H1 (cell line): ENCODE results near the gene SLC25A17. TPM values are rescaled to one million over a fixed set of nuclear protein-coding genes. Genes with fewer than 3 reads are reported as not detected.

Experiments used
- CTCF ChIA-PET: fragments of 300-600 bp; sonication (Branson Sonifier 250); formaldehyde crosslinking; loops from one replicate; lab custom pipeline; 2021; ENCODE audit not compliant: partially characterized antibody; lab: Charles Lee
- POLR2A ChIA-PET: fragments of 300-600 bp; sonication (Branson Sonifier 250); formaldehyde crosslinking; loops from one replicate; lab custom pipeline; 2021; ENCODE audit warnings: inconsistent platforms; ENCODE audit not compliant: partially characterized antibody; lab: Charles Lee
- DNase-seq, 2 experiments: peaks; one replicate each; pipeline versions ENCODE4 v3.0.0 to v3.0.0-alpha.2; 2010 to 2022; ENCODE audit warnings: low spot score in 2 of 2, low read depth in 1 of 2, mixed read lengths in 1 of 2
- FAIRE-seq: peaks from 2 replicates; lab custom pipeline; 2011; peaks lifted over from hg19 to GRCh38; lab: Jason Lieb, UNC
- H2AFZ ChIP-seq: 2 replicates; pipeline ENCODE4 v1.8.1; 2012; ENCODE audit warnings: low read length, inconsistent platforms
- H2AK5ac ChIP-seq: 2 replicates; pipeline ENCODE4 v1.6.1; 2013; ENCODE audit warnings: low read depth, low read length
- H2BK120ac ChIP-seq: replicated peaks from 2 replicates; pipeline ENCODE3; 2013; ENCODE audit warnings: low read depth, low read length, inconsistent platforms
- H2BK12ac ChIP-seq: 2 replicates; pipeline ENCODE4 v1.6.1; 2013; ENCODE audit warnings: low read depth, low read length
- H2BK15ac ChIP-seq: 2 replicates; pipeline ENCODE4 v1.6.1; 2013; ENCODE audit warnings: low read length
- H2BK20ac ChIP-seq: 2 replicates; pipeline ENCODE4 v1.6.1; 2013; ENCODE audit warnings: low read length
- H2BK5ac ChIP-seq: 2 replicates; pipeline ENCODE4 v1.6.1; 2013; ENCODE audit warnings: low read depth, low read length
- H3K14ac ChIP-seq: 2 replicates; pipeline ENCODE4 v1.6.1; 2013; ENCODE audit warnings: inconsistent platforms; ENCODE audit not compliant: insufficient read length
- H3K18ac ChIP-seq: 2 replicates; pipeline ENCODE4 v1.6.1; 2013; ENCODE audit warnings: low read length; ENCODE audit errors: extremely low read depth
- H3K23ac ChIP-seq: 2 replicates; pipeline ENCODE4 v1.6.1; 2013; ENCODE audit warnings: inconsistent platforms; ENCODE audit not compliant: insufficient read length
- H3K23me2 ChIP-seq: 2 replicates; pipeline ENCODE4 v1.6.1; 2013; ENCODE audit warnings: low read depth, low read length
- H3K27ac ChIP-seq: 2 replicates; pipeline ENCODE4 v1.6.1; 2011; ENCODE audit warnings: low read depth, low read length, inconsistent platforms
- H3K27me3 ChIP-seq, 4 experiments: replicated peaks in 1 of 4; 1 replicate in 1 of 4; 2 replicates in 3 of 4; pipeline versions ENCODE4 v1.6.1 to v1.8.1; 2011 to 2013; ENCODE audit warnings: low read length in 3 of 4, mild to moderate bottlenecking in 3 of 4, inconsistent platforms in 2 of 4, mixed read lengths in 2 of 4, moderate library complexity in 1 of 4; ENCODE audit not compliant: control insufficient read depth in 3 of 4, insufficient read depth in 3 of 4; ENCODE audit errors: extremely low read depth in 1 of 4
- H3K36me3 ChIP-seq, 4 experiments: 2 replicates each; pipeline versions ENCODE4 v1.6.1 to v1.8.1; 2011 to 2013; ENCODE audit warnings: mild to moderate bottlenecking in 4 of 4, low read length in 3 of 4, moderate library complexity in 2 of 4, control low read depth in 1 of 4, inconsistent platforms in 1 of 4; ENCODE audit not compliant: insufficient read depth in 4 of 4, control insufficient read depth in 2 of 4
- H3K4ac ChIP-seq: replicated peaks from 2 replicates; pipeline ENCODE3; 2013; ENCODE audit warnings: low read length, low read depth, mixed read lengths, inconsistent platforms; ENCODE audit not compliant: insufficient read length
- H3K4me1 ChIP-seq, 4 experiments: replicated peaks in 1 of 4; 1 replicate in 1 of 4; 2 replicates in 3 of 4; pipeline versions ENCODE4 v1.6.1 to v1.8.1; 2011 to 2013; ENCODE audit warnings: low read length in 3 of 4, inconsistent platforms in 2 of 4, mixed read lengths in 1 of 4; ENCODE audit not compliant: insufficient read depth in 4 of 4, control insufficient read depth in 3 of 4
- H3K4me2 ChIP-seq, 2 experiments: 2 replicates each; pipeline versions ENCODE4 v1.6.1 to v1.8.1; 2011 to 2013; ENCODE audit warnings: low read depth in 2 of 2, low read length in 2 of 2, control low read depth in 1 of 2, inconsistent platforms in 1 of 2, mild to moderate bottlenecking in 1 of 2; ENCODE audit not compliant: insufficient read depth in 1 of 2
- H3K4me3 ChIP-seq, 4 experiments: fragments of 200-600, 300-600 bp in 1 of 4; sonication (generic), shearing (Covaris generic), sonication (Bioruptor Twin) in 1 of 4; 2 replicates each; pipeline versions ENCODE4 v1.5.1 to v1.8.1; 2011 to 2016; ENCODE audit warnings: low read length in 4 of 4, low read depth in 3 of 4, control low read depth in 2 of 4, inconsistent platforms in 2 of 4, mild to moderate bottlenecking in 2 of 4, mixed read lengths in 1 of 4, moderate library complexity in 1 of 4; ENCODE audit not compliant: insufficient read depth in 2 of 4; ENCODE audit errors: extremely low read depth in 1 of 4
- H3K56ac ChIP-seq: replicated peaks from 2 replicates; pipeline ENCODE3; 2013; ENCODE audit warnings: low read depth, mild to moderate bottlenecking, mixed read lengths, low read length, inconsistent platforms; ENCODE audit not compliant: insufficient read length
- H3K79me1 ChIP-seq: 2 replicates; pipeline ENCODE4 v1.6.1; 2013; ENCODE audit warnings: low read depth, low read length, control low read depth
- H3K79me2 ChIP-seq, 2 experiments: 2 replicates each; pipeline versions ENCODE4 v1.6.1 to v1.8.1; 2012 to 2013; ENCODE audit warnings: low read length in 2 of 2, mild to moderate bottlenecking in 2 of 2, inconsistent platforms in 1 of 2; ENCODE audit not compliant: insufficient read depth in 2 of 2, control insufficient read depth in 1 of 2
- H3K9ac ChIP-seq, 4 experiments: replicated peaks in 1 of 4; 1 replicate in 1 of 4; 2 replicates in 3 of 4; pipeline versions ENCODE4 v1.6.1 to v1.8.1; 2011 to 2013; ENCODE audit warnings: low read depth in 3 of 4, low read length in 3 of 4, control low read depth in 2 of 4, mild to moderate bottlenecking in 2 of 4, moderate library complexity in 2 of 4, inconsistent platforms in 1 of 4; ENCODE audit errors: extremely low read depth in 1 of 4
- H3K9me3 ChIP-seq, 2 experiments: 2 replicates each; pipeline versions ENCODE4 v1.6.1 to v1.8.1; 2012 to 2013; ENCODE audit warnings: mild to moderate bottlenecking in 2 of 2, moderate library complexity in 2 of 2, control low read depth in 1 of 2, inconsistent platforms in 1 of 2, low read depth in 1 of 2, low read length in 1 of 2, mixed read lengths in 1 of 2; ENCODE audit not compliant: insufficient read depth in 2 of 2
- H4K20me1 ChIP-seq, 2 experiments: replicated peaks in 1 of 2; 2 replicates each; pipeline versions ENCODE3 to v1.8.1; 2011 to 2013; ENCODE audit warnings: inconsistent platforms in 2 of 2, low read length in 2 of 2, mild to moderate bottlenecking in 1 of 2; ENCODE audit not compliant: insufficient read depth in 2 of 2, control insufficient read depth in 1 of 2
- H4K5ac ChIP-seq: 2 replicates; pipeline ENCODE4 v1.6.1; 2013; ENCODE audit warnings: low read length, low read depth, mixed read lengths, inconsistent platforms; ENCODE audit not compliant: insufficient read length
- H4K8ac ChIP-seq: 2 replicates; pipeline ENCODE4 v1.8.0; 2013; ENCODE audit warnings: mild to moderate bottlenecking, moderate library complexity, low read length, inconsistent platforms; ENCODE audit not compliant: insufficient read depth; ENCODE audit errors: extremely low read depth
- H4K91ac ChIP-seq: replicated peaks from 2 replicates; pipeline ENCODE3; 2013; ENCODE audit warnings: low read length, mixed read lengths, inconsistent platforms; ENCODE audit not compliant: insufficient read length
- E2F6 ChIP-seq: IDR thresholded peaks from 2 replicates; pipeline ENCODE4 v1.6.1; 2012; ENCODE audit warnings: inconsistent platforms
- FOSL1 ChIP-seq: IDR thresholded peaks from 2 replicates; pipeline ENCODE4 v1.6.1; 2011; ENCODE audit warnings: mild to moderate bottlenecking, low read depth, low read length, moderate library complexity; ENCODE audit not compliant: insufficient read depth
- JUND ChIP-seq: IDR thresholded peaks from 2 replicates; pipeline ENCODE4 v1.6.1; 2011; ENCODE audit warnings: mild to moderate bottlenecking, improper control_type of control experiment, low read length
- PHF8 ChIP-seq: fragments of 200-600 bp; sonication (generic); conservative IDR thresholded peaks from 2 replicates; pipeline ENCODE4 v1.7.1; 2012; ENCODE audit warnings: low read depth, mild to moderate bottlenecking, inconsistent platforms, low read length, moderate library complexity
- POLR2A ChIP-seq, 2 experiments: IDR thresholded peaks; 1 replicate in 1 of 2; 2 replicates in 1 of 2; pipeline ENCODE4 v1.6.1; 2011; ENCODE audit warnings: low read depth in 2 of 2, low read length in 2 of 2, mild to moderate bottlenecking in 2 of 2; ENCODE audit errors: control extremely low read depth in 1 of 2
- RNF2 ChIP-seq: fragments of 200-900, 300-1000 bp; sonication (generic); IDR thresholded peaks from 2 replicates; pipeline ENCODE4 v1.7.1; 2016; ENCODE audit warnings: borderline replicate concordance, low read depth, mild to moderate bottlenecking, antibody characterized with exemption, low read length; ENCODE audit not compliant: poor library complexity, severe bottlenecking; ENCODE audit errors: missing control alignments
- RXRA ChIP-seq: IDR thresholded peaks from 2 replicates; pipeline ENCODE4 v1.6.1; 2011; ENCODE audit warnings: low read depth, mild to moderate bottlenecking, low read length, moderate library complexity; ENCODE audit not compliant: insufficient read depth
- TCF12 ChIP-seq: IDR thresholded peaks from 2 replicates; pipeline ENCODE4 v1.6.1; 2011; ENCODE audit warnings: low read depth, mild to moderate bottlenecking, low read length
- WGBS, 2 experiments: shearing (Covaris generic) in 1 of 2; methylation state at CpG; one replicate each; pipeline versions ENCODE4 v1.1.6 to v1.1.7; 2013 to 2015; ENCODE audit warnings: low lambda C conversion rate in 2 of 2, mixed read lengths in 2 of 2, inconsistent platforms in 1 of 2, low coverage in 1 of 2, missing lambda C conversion rate in 1 of 2; ENCODE audit not compliant: insufficient replicate concordance in 2 of 2, insufficient coverage in 1 of 2, insufficient read length in 1 of 2; ENCODE audit errors: extremely low coverage in 1 of 2, missing lambda C conversion rate in 1 of 2; 5-methylcytosine and 5-hydroxymethylcytosine counted together
- polyA plus RNA-seq, 7 experiments: library from polyadenylated mRNA; depleted of rRNA in 3 of 7; stranded (reverse) in 5 of 7; unstranded in 2 of 7; fragments of >200 nt in 5 of 7; fragments of 200-250 nt in 2 of 7; gene quantifications; 1 replicate in 5 of 7; 2 replicates in 1 of 7; 4 replicates in 1 of 7; pipeline versions ENCODE4 v1.2.1 to v1.2.3, GENCODE V29; 2011 to 2013; ENCODE audit warnings: missing spikeins in 2 of 7, mixed read lengths in 2 of 7
- total RNA-seq: library from RNA; stranded (reverse); fragmentation: NEBNext Ultra II Directional; extraction: Animal tissue kit (Norgen Biotek cat#: 25700); gene quantifications from 2 replicates; pipeline ENCODE4 v1.2.1, GENCODE V29; 2021

Gene SLC25A17
- total and polyA plus RNA-seq, 2 of the 8 experiments (the other 6 are each of a cell fraction or from before 2014, with no cell fraction given) = 17.9 to 40.4 TPM

GRCh38 chr22:40853961-40854360 lies 34.8 kb upstream of the SLC25A17 start:
- no peak overlapping the region for H4K91ac ChIP-seq
- H3K4ac ChIP-seq = no peak overlapping the region
- no peak overlapping the region for H3K56ac ChIP-seq
- H2AK5ac ChIP-seq = no peak overlapping the region
- no peak overlapping the region for H3K18ac ChIP-seq
- DNase-seq = no peak
- ChIA-PET POLR2A (interaction anchor here (0.5 to 1.1 kb wide), 3 partner anchors 13 to 239 kb away, joined by 3 to 4 read pairs (median 4); partner anchors contain the start of gene EP300), CTCF (interaction anchor here (0.7 to 1.5 kb wide), 2 partner anchors 35 to 68 kb away, joined by 3 to 4 read pairs; partner anchors contain the start of gene SLC25A17)
- no peak overlapping the region for H2BK120ac ChIP-seq
- H3K27me3 ChIP-seq = no peaks in the 10 kb centered on the region
- FAIRE-seq = no peak
- no peak overlapping the region for H3K23ac ChIP-seq
- peaks cover 0 to 6% (median 0%) of the 10 kb centered on the region in 4 experiments; a peak in 2 of 7 replicates for H3K4me1 ChIP-seq
- peaks cover 44 to 88% of the 10 kb centered on the region in 2 experiments for H3K79me2 ChIP-seq
- H3K79me1 ChIP-seq = no peaks in the 10 kb centered on the region; the same call in 1 of the 2 replicates
- no peak overlapping the region for H2BK15ac ChIP-seq
- H4K5ac ChIP-seq = no peak overlapping the region
- no peak overlapping the region for H4K8ac ChIP-seq
- WGBS, 2 experiments = 82% methylated on average over 3 of the region's 3 CpGs; no CpG with 5 or more reads in 1 of the 2 experiments
- H3K4me3 ChIP-seq = peak overlapping the region in 1 of 4 experiments; percentile 98; a peak in 2 of 8 replicates
- peak overlapping the region in 1 of 2 experiments; percentile 68; a peak in 1 of 4 replicates for H3K4me2 ChIP-seq
- no peak overlapping the region for H3K14ac ChIP-seq
- TF ChIP-seq RNF2 = no peak
- no peak for TF ChIP-seq POLR2A (IDR thresholded peaks at IDR 0.05; ENCODE audit: control extremely low read depth in 1 of 2, low read depth in 2 of 2, low read length in 2 of 2)
- TF ChIP-seq TCF12 = no peak
- no peak for TF ChIP-seq FOSL1
- no peak for TF ChIP-seq RXRA
- no peak for TF ChIP-seq JUND
- no peak for TF ChIP-seq PHF8
- TF ChIP-seq E2F6 = no peak
- TF ChIP-seq, all 59 proteins: peak for 0
- Histone ChIP-seq H3K9me3 (no peaks in the 10 kb centered on the region), H2AFZ (no peak overlapping the region), H3K36me3 (peaks cover 0 to 24% (median 1%) of the 10 kb centered on the region in 4 experiments; a peak in 3 of 8 replicates), H3K23me2 (peaks cover 8% of the 10 kb centered on the region), H4K20me1 (peaks cover 4 to 8% of the 10 kb centered on the region in 2 experiments), H3K9ac (no peak overlapping the region; a peak in 1 of 7 replicates), H2BK12ac (no peak overlapping the region), H3K27ac (no peak overlapping the region), H2BK20ac (no peak overlapping the region), H2BK5ac (no peak overlapping the region)
